Measurements from ENCODE around the gene ULK3.

DNA sequence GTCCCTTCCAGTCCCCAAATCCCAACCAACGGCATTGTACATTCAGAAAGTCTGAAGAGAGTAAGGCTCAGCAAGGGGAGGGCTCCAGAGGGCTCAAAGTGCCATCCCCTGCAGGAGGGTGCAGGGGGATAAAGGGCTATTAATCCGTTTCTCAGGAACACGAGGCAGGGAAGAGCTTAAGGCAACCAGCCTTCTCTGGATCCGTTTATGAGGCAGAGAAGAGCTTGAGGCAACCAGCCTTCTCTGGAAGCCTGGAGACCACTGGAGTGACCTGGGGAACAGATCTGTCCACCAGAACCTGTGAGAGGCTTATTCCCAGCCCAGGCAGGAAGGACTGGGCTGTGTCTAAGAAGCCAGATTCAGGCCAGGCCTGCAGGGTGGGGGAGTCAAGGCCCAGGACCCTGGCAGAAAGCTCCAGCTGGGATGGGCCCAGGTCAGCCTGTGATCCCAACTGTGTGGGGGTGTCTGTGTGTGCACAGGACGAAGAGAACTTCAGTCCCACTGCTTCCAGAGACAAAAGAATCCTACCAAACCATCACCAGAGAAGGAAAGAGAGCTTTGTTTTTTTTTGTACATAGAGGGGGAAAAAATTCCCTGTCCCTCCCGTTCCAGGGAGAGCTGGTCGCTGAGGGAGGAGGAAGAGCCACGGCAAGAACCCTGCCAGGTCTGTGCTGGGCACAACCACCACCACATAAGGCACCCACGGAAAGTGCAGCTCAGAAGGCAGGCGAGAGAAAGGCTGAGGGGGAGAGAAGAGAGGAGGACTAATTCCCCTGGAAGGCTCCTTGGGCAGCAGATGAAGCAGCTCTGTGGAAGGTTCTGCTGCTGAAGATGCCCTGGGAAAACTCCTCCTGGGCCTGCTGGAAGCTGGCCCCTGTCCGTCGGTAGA lies 1.6 kb upstream of the ULK3 start:
- TF ChIP-seq, protein P1, sequence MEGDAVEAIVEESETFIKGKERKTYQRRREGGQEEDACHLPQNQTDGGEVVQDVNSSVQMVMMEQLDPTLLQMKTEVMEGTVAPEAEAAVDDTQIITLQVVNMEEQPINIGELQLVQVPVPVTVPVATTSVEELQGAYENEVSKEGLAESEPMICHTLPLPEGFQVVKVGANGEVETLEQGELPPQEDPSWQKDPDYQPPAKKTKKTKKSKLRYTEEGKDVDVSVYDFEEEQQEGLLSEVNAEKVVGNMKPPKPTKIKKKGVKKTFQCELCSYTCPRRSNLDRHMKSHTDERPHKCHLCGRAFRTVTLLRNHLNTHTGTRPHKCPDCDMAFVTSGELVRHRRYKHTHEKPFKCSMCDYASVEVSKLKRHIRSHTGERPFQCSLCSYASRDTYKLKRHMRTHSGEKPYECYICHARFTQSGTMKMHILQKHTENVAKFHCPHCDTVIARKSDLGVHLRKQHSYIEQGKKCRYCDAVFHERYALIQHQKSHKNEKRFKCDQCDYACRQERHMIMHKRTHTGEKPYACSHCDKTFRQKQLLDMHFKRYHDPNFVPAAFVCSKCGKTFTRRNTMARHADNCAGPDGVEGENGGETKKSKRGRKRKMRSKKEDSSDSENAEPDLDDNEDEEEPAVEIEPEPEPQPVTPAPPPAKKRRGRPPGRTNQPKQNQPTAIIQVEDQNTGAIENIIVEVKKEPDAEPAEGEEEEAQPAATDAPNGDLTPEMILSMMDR (IDR thresholded peaks at IDR 0.05 in 4 of 5, conservative IDR thresholded peaks at IDR 0.05 in 1 of 5): no peak
- TF ChIP-seq POLR2A (IDR thresholded peaks at IDR 0.05): no peak
